ENCODE results near the gene CABLES1.

CABLES1 gene

GRCh38 chr18:23279931-23280330, 144.6 kb downstream of the CABLES1 start:
- peak overlapping the region; percentile 3 for H2AK5ac ChIP-seq (ENCODE audit: low read length, severe bottlenecking)
- no peaks in the 10 kb centered on the region for H3K79me1 ChIP-seq (replicated peaks; ENCODE audit: low read length, poor library complexity, severe bottlenecking)
- H4K8ac ChIP-seq (ENCODE audit: low read length) = no peak overlapping the region
- peaks cover 0 to 6% of the 10 kb centered on the region in 2 experiments for H3K36me3 ChIP-seq (ENCODE audit: control insufficient read depth in 1 of 2, insufficient read depth in 2 of 2, low read depth in 1 of 2, low read length in 2 of 2)
- no peak overlapping the region for H2AFZ ChIP-seq (ENCODE audit: low read depth, low read length)
- peak overlapping the region in 1 of 2 experiments; percentile 90 for H3K14ac ChIP-seq (ENCODE audit: low read length in 2 of 2)
- H2BK15ac ChIP-seq (ENCODE audit: low read depth, poor library complexity, severe bottlenecking) = no peak overlapping the region
- no peak overlapping the region for H4K91ac ChIP-seq (ENCODE audit: low read length)
- H3K9me3 ChIP-seq (ENCODE audit: control insufficient read depth, low read length) = peaks cover 19% of the 10 kb centered on the region
- peaks cover 18% of the 10 kb centered on the region for H3K4me1 ChIP-seq (ENCODE audit: control insufficient read depth, insufficient read depth, low read depth, low read length)
- no peak overlapping the region for H3K18ac ChIP-seq (ENCODE audit: low read depth in 1 of 2, low read length in 2 of 2)
- H3K4me3 ChIP-seq (ENCODE audit: insufficient read depth in 1 of 2, low read depth in 1 of 2, low read length in 2 of 2) = no peak overlapping the region
- 95% methylated on average over 12 of the region's 12 CpGs for WGBS
- H3K27ac ChIP-seq (ENCODE audit: low read length, poor library complexity, severe bottlenecking) = no peak overlapping the region
- no peak overlapping the region for H3K4me2 ChIP-seq (ENCODE audit: low read length, poor library complexity, severe bottlenecking)
- H2BK12ac ChIP-seq (ENCODE audit: low read length in 2 of 2) = peak overlapping the region in 1 of 2 experiments; percentile 87
- H3K4ac ChIP-seq (ENCODE audit: low read depth in 1 of 2, low read length in 2 of 2) = peak overlapping the region in 1 of 2 experiments; percentile 42
- H2BK5ac ChIP-seq (ENCODE audit: low read depth, low read length, poor library complexity, severe bottlenecking) = no peak overlapping the region
- no peak overlapping the region for H3K9ac ChIP-seq (ENCODE audit: low read length)
- peak overlapping the region in 1 of 2 experiments; percentile 17 for H3K23ac ChIP-seq (ENCODE audit: low read length in 2 of 2)
- H2BK120ac ChIP-seq (ENCODE audit: low read depth, low read length) = no peak overlapping the region
- no peaks in the 10 kb centered on the region for H3K27me3 ChIP-seq (ENCODE audit: control insufficient read depth in 1 of 2, insufficient read depth in 1 of 2, low read length in 2 of 2)
- DNase-seq = no peak

GRCh38 chr18:23280844-23281243, 145.6 kb downstream of the CABLES1 start:
- Histone ChIP-seq H4K8ac (ENCODE audit: low read length) (no peak overlapping the region), H3K27ac (ENCODE audit: low read length, poor library complexity, severe bottlenecking) (no peak overlapping the region), H3K27me3 (ENCODE audit: control insufficient read depth in 1 of 2, insufficient read depth in 1 of 2, low read length in 2 of 2) (no peaks in the 10 kb centered on the region), H2BK15ac (ENCODE audit: low read depth, poor library complexity, severe bottlenecking) (no peak overlapping the region), H3K4me3 (ENCODE audit: insufficient read depth in 1 of 2, low read depth in 1 of 2, low read length in 2 of 2) (no peak overlapping the region), H3K23ac (ENCODE audit: low read length in 2 of 2) (no peak overlapping the region), H3K79me1 (replicated peaks; ENCODE audit: low read length, poor library complexity, severe bottlenecking) (no peaks in the 10 kb centered on the region), H2BK12ac (ENCODE audit: low read length in 2 of 2) (no peak overlapping the region), H2BK5ac (ENCODE audit: low read depth, low read length, poor library complexity, severe bottlenecking) (no peak overlapping the region), H3K4me1 (ENCODE audit: control insufficient read depth, insufficient read depth, low read depth, low read length) (peaks cover 18% of the 10 kb centered on the region), H2AK5ac (ENCODE audit: low read length, severe bottlenecking) (no peak overlapping the region), H3K9me3 (ENCODE audit: control insufficient read depth, low read length) (peaks cover 19% of the 10 kb centered on the region), H3K36me3 (ENCODE audit: control insufficient read depth in 1 of 2, insufficient read depth in 2 of 2, low read depth in 1 of 2, low read length in 2 of 2) (peaks cover 0 to 6% of the 10 kb centered on the region in 2 experiments), H3K4me2 (ENCODE audit: low read length, poor library complexity, severe bottlenecking) (no peak overlapping the region), H3K14ac (ENCODE audit: low read length in 2 of 2) (no peak overlapping the region), H2BK120ac (ENCODE audit: low read depth, low read length) (no peak overlapping the region), H3K18ac (ENCODE audit: low read depth in 1 of 2, low read length in 2 of 2) (peak overlapping the region in 1 of 2 experiments; percentile 64), H3K4ac (ENCODE audit: low read depth in 1 of 2, low read length in 2 of 2) (no peak overlapping the region), H4K91ac (ENCODE audit: low read length) (no peak overlapping the region), H2AFZ (ENCODE audit: low read depth, low read length) (no peak overlapping the region), H3K9ac (ENCODE audit: low read length) (no peak overlapping the region)
- no peak for DNase-seq
- WGBS = 76% methylated on average over 4 of the region's 5 CpGs

GRCh38 chr18:23281626-23282436, 146.5 kb downstream of the CABLES1 start:
- H3K4me3 ChIP-seq (ENCODE audit: insufficient read depth in 1 of 2, low read depth in 1 of 2, low read length in 2 of 2) = no peak overlapping the region
- H3K9me3 ChIP-seq (ENCODE audit: control insufficient read depth, low read length) = peaks cover 16% of the 10 kb centered on the region
- H3K14ac ChIP-seq (ENCODE audit: low read length in 2 of 2) = peak overlapping the region in 1 of 2 experiments; percentile 44
- peak overlapping the region; percentile 38 to 82 for H2BK12ac ChIP-seq (ENCODE audit: low read length in 2 of 2)
- H3K27me3 ChIP-seq (ENCODE audit: control insufficient read depth in 1 of 2, insufficient read depth in 1 of 2, low read length in 2 of 2) = no peaks in the 10 kb centered on the region
- H3K27ac ChIP-seq (ENCODE audit: low read length, poor library complexity, severe bottlenecking) = peak overlapping the region; percentile 1
- WGBS = 79% methylated on average over 14 of the region's 14 CpGs
- no peak overlapping the region for H2AK5ac ChIP-seq (ENCODE audit: low read length, severe bottlenecking)
- H4K91ac ChIP-seq (ENCODE audit: low read length) = no peak overlapping the region
- peaks cover 18% of the 10 kb centered on the region for H3K4me1 ChIP-seq (ENCODE audit: control insufficient read depth, insufficient read depth, low read depth, low read length)
- H3K18ac ChIP-seq (ENCODE audit: low read depth in 1 of 2, low read length in 2 of 2) = peak overlapping the region in 1 of 2 experiments; percentile 84
- peak overlapping the region; percentile 66 for H2BK5ac ChIP-seq (ENCODE audit: low read depth, low read length, poor library complexity, severe bottlenecking)
- no peak overlapping the region for H3K4ac ChIP-seq (ENCODE audit: low read depth in 1 of 2, low read length in 2 of 2)
- no peak overlapping the region for H2AFZ ChIP-seq (ENCODE audit: low read depth, low read length)
- peak overlapping the region; percentile 49 for H2BK15ac ChIP-seq (ENCODE audit: low read depth, poor library complexity, severe bottlenecking)
- peaks cover 0 to 6% of the 10 kb centered on the region in 2 experiments for H3K36me3 ChIP-seq (ENCODE audit: control insufficient read depth in 1 of 2, insufficient read depth in 2 of 2, low read depth in 1 of 2, low read length in 2 of 2)
- H3K23ac ChIP-seq (ENCODE audit: low read length in 2 of 2) = no peak overlapping the region
- H2BK120ac ChIP-seq (ENCODE audit: low read depth, low read length) = peak overlapping the region; percentile 9
- peak; percentile 52 for DNase-seq
- H4K8ac ChIP-seq (ENCODE audit: low read length) = peak overlapping the region; percentile 66
- no peaks in the 10 kb centered on the region for H3K79me1 ChIP-seq (replicated peaks; ENCODE audit: low read length, poor library complexity, severe bottlenecking)
- H3K9ac ChIP-seq (ENCODE audit: low read length) = no peak overlapping the region
- H3K4me2 ChIP-seq (ENCODE audit: low read length, poor library complexity, severe bottlenecking) = no peak overlapping the region

GRCh38 chr18:23282437-23282781, 147.1 kb downstream of the CABLES1 start:
- H3K27me3 ChIP-seq (ENCODE audit: control insufficient read depth in 1 of 2, insufficient read depth in 1 of 2, low read length in 2 of 2) = no peaks in the 10 kb centered on the region
- peak overlapping the region; percentile 49 for H2AK5ac ChIP-seq (ENCODE audit: low read length, severe bottlenecking)
- H3K4me1 ChIP-seq (ENCODE audit: control insufficient read depth, insufficient read depth, low read depth, low read length) = peaks cover 18% of the 10 kb centered on the region
- peaks cover 0 to 6% of the 10 kb centered on the region in 2 experiments for H3K36me3 ChIP-seq (ENCODE audit: control insufficient read depth in 1 of 2, insufficient read depth in 2 of 2, low read depth in 1 of 2, low read length in 2 of 2)
- H3K4me2 ChIP-seq (ENCODE audit: low read length, poor library complexity, severe bottlenecking) = no peak overlapping the region
- WGBS = 94% methylated on average over 5 of the region's 6 CpGs
- H4K91ac ChIP-seq (ENCODE audit: low read length) = no peak overlapping the region
- H2BK5ac ChIP-seq (ENCODE audit: low read depth, low read length, poor library complexity, severe bottlenecking) = no peak overlapping the region
- no peak overlapping the region for H3K4me3 ChIP-seq (ENCODE audit: insufficient read depth in 1 of 2, low read depth in 1 of 2, low read length in 2 of 2)
- peak overlapping the region in 1 of 2 experiments; percentile 11 for H3K18ac ChIP-seq (ENCODE audit: low read depth in 1 of 2, low read length in 2 of 2)
- no peak overlapping the region for H3K23ac ChIP-seq (ENCODE audit: low read length in 2 of 2)
- no peak for DNase-seq
- H3K27ac ChIP-seq (ENCODE audit: low read length, poor library complexity, severe bottlenecking) = no peak overlapping the region
- H4K8ac ChIP-seq (ENCODE audit: low read length) = no peak overlapping the region
- H2BK15ac ChIP-seq (ENCODE audit: low read depth, poor library complexity, severe bottlenecking) = peak overlapping the region; percentile 49
- H2AFZ ChIP-seq (ENCODE audit: low read depth, low read length) = no peak overlapping the region
- no peak overlapping the region for H3K4ac ChIP-seq (ENCODE audit: low read depth in 1 of 2, low read length in 2 of 2)
- H3K9me3 ChIP-seq (ENCODE audit: control insufficient read depth, low read length) = peaks cover 10% of the 10 kb centered on the region
- peak overlapping the region; percentile 9 for H2BK120ac ChIP-seq (ENCODE audit: low read depth, low read length)
- H3K9ac ChIP-seq (ENCODE audit: low read length) = no peak overlapping the region
- peak overlapping the region in 1 of 2 experiments; percentile 38 for H2BK12ac ChIP-seq (ENCODE audit: low read length in 2 of 2)
- H3K79me1 ChIP-seq (replicated peaks; ENCODE audit: low read length, poor library complexity, severe bottlenecking) = no peaks in the 10 kb centered on the region
- no peak overlapping the region for H3K14ac ChIP-seq (ENCODE audit: low read length in 2 of 2)

All from mesenchymal stem cell (in vitro differentiated cells and primary cell).